ENCODE results near the gene WDR17. TPM values are rescaled to one million over a fixed set of nuclear protein-coding genes. Genes with fewer than 3 reads are reported as not detected.

Gene WDR17
- polyA plus RNA-seq, 12 donors = 0.32 to 1.8 (median 0.68) TPM; not detected in 2

DNA sequence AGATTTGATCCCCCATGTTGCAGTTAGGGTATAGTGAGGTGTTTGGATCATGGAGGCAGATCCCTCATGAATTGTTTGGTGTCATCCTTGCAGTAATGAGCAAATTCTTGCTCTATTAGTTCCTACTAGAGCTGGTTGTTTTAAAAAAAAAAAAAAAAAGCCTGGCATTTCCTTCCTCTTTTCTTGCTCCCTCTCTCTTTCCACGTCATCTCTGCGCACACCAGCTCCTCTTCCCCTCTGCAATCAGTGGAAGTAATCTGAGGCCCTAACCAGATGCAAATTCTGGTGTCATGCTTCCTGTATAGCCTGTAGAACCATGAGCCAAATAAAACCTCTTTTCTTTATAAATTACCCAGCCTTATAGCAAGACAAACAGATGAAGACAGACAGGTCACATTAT lies 24.5 kb downstream of the WDR17 start:
- no peak for DNase-seq

- DNase-seq = no peak
These were observed 33.7 kb downstream of the WDR17 start for GRCh38 chr4:176099314-176099713.

DNA sequence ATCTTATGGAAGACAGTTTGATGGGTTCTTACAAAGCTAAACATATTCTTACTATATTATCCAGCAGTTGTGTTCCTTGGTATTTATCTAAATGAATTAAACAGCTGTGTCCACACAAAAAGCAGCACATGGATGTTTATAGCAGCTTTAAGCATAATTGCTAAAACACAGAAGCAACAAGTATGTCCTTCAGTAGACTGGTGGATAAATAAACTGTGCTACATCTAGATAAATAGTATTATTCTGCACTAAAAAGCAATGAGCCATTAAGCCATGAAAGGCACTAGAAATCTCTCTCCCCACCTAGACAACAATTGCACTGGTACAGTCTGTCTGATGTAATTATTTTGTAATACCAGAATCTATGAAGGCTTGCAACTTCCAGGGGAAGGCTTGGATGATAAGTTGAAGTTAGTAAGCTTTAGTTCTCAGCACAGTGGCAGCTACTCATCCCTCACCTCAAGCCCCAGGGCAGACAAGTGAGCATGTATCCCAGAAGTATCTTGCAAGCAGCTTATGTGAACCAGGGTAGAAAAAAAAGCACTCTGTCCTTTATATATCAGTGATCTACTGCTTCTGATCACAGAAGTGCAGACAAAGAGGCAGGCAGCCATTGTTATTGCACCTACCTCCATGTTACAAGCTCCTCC lies 36.9 kb downstream of the WDR17 start:
- DNase-seq = no peak

- DNase-seq = no peak
These were observed 42.1 kb downstream of the WDR17 start for GRCh38 chr4:176107695-176108094.

GRCh38 chr4:176123710-176124407 lies 58.2 kb downstream of the WDR17 start:
- DNase-seq = no peak

GRCh38 chr4:176125063-176125462 lies 59.4 kb downstream of the WDR17 start:
- no peak for DNase-seq

- DNase-seq = no peak
These were observed 69.0 kb downstream of the WDR17 start for GRCh38 chr4:176134670-176135069.

DNA sequence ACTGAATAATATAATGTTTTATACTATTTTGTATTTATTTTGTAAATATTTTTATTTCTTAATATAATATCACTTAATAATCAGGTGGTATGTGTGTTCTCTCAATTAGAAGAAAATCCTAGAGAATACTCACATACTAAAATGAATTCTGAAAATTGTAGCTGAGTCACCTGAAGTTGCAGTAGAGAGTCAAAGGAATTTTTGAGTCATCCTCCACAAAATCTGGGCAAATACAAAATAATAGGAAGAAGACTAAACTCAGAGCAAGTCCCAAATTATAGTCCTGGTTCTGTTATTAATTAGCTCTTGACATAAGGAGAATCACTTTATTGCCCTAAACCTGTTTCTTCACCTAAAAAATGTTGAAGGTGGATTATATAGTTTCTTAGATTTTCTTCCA lies 72.0 kb downstream of the WDR17 start:
- DNase-seq = no peak

DNA sequence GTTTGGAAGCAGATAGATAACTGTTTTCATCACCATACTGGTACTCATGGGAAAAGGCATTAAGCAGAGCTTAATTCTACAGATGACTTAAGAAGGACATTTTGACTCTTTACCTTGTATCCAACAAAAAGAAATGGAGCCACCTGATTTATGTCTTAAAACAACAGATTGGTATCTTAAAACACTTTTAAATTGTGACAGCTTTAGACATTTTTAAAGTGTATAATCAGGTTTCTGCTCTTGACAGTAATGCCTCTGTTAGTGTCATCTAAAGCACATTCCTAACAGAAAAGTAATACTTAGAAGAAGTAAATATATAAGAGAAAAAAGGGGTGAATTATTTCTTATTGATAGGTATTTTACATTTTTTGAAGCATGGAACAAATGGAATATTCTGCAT lies 73.9 kb downstream of the WDR17 start:
- DNase-seq = no peak

- no peak for DNase-seq
These were observed 76.6 kb downstream of the WDR17 start for GRCh38 chr4:176142253-176142652.

GRCh38 chr4:176149680-176150355 lies 84.2 kb downstream of the WDR17 start:
- DNase-seq = no peak

- peak; percentile 4 for DNase-seq
These were observed 84.7 kb downstream of the WDR17 start for GRCh38 chr4:176150356-176150682.

DNA sequence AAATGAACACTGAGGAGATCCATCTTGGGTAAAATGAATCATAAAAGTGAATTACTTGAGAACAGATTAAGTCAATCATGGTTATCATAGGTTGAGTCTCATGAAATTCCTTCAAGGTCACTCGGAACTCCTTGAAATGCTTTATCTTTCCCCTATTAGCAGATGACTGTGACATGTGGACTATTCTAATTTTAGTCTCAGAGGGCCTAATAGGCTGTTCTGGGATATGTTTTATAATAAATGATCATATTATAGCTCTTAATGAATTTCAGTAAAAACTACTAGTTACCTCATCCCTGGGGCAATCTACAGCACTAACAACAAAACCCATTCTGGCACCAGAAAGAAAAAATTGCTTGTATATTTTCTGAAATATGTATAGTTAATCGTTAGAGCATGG lies 85.1 kb downstream of the WDR17 start:
- DNase-seq = no peak

GRCh38 chr4:176153124-176153523 lies 87.5 kb downstream of the WDR17 start:
- no peak for DNase-seq

DNA sequence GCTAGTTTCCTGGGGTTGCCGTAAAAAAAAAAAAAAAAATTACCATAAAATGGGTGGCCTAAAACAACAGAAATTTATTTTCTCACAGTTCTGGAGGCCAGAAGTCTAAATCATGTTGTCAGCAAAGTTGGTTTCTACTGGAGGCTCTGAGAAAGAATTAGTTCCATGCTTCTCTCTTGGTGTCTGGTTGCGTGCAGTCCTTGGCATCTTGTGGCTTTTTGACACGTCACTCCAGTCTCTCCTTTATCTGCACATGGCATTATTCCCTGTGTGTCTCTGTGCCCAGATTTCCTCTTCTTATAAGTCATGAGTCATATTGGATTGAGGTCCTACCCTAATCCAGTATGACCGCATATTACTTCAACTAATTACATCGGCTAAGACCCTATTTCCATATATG lies 91.0 kb downstream of the WDR17 start:
- no peak for DNase-seq

DNA sequence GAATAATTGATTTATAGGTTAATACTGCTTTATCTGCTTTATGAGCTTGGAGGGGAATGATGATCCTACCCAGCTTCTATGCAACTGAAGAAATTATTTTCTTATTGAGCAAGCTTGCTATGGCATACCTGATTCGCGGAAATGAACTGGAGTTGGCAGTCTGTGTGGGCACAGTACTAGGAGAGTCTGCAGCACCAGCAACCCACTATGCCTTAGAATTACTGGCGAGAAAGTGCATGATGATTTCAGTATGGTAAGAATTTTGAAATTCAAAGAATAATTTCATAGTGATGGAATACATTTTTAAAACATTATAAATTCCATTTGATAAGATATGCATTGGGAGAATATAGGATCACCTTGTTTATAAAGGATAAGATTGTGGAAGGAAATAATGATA lies 97.4 kb downstream of the WDR17 start:
- DNase-seq = no peak

DNA sequence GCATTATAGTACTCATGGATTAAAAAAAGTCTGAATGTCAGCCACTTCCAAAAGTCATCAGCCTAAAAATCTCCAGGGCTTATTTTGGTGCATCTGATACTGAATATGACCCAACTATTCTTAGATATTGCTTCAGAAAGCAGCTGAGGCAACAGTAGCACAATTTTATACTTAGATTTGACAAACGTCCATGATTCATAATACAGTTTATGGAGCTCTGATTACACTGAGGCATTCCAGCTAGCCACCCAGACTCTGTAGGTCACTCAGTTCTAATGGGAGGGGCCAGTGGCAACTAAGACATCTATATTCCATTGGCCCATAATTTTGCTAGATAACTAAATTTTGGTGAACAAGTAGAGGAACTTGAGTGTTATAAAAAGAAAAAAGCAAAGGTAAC lies 119.4 kb downstream of the WDR17 start:
- DNase-seq = peak; percentile 4

- DNase-seq = no peak
These were observed 120.4 kb downstream of the WDR17 start for GRCh38 chr4:176186067-176186466.

- no peak for DNase-seq
These were observed 121.2 kb downstream of the WDR17 start for GRCh38 chr4:176186671-176187395.

DNA sequence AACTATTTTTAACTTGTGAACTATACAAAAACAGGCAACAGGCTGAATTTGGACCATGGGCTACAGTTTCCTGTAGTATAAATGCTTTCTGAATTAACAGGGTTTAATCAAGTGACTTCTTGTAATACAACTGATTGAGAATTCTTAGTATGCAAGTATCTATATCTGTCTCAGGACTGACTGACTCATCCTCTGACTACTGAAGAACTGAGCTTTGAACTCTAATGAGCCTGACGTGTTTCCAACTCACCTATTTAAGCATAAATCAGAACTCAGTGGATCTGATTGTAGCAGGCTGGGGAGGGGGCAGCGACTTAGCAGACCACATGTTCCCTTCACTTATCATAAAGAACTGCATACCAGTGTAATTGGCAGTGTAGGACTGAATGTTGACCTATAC lies 122.0 kb downstream of the WDR17 start:
- DNase-seq = no peak

- no peak for DNase-seq
These were observed 123.0 kb downstream of the WDR17 start for GRCh38 chr4:176188654-176189053.

- no peak for DNase-seq
These were observed 124.5 kb downstream of the WDR17 start for GRCh38 chr4:176189891-176190795.

All from muscle of arm (tissue), 12 donors.